NCI-H774 (cell line): Measurements from ENCODE around the gene DNAH7.
"Not testable (repeated sequence)": the region's sequence is repeated elsewhere in the genome, so short reads cannot be mapped to it uniquely, and the experiment has no call there.

Experiments
- DNase-seq: peaks from one replicate; lab custom pipeline; 2025; lab: John Stamatoyannopoulos, UW

The DNAH7 gene

DNA sequence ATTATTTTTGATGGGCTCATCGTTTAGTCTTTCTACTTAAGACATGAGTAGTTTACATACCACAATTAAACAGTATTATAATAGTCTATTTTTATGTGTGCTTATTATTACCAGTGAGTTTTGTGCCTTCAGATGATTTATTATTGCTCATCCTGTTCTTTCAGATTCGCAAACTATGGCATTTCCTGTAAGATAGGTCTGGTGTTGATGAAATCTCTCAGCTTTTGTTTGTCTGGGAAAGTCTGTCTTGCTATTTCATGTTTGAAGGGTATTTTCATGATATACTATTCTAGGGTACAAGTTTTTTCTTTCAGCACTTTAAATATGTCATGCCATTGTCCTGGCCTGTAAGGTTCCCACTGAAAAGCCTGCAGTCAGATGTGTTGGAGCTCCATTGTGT is 101.3 kb downstream of the DNAH7 start:
- DNase-seq: no peak

DNA sequence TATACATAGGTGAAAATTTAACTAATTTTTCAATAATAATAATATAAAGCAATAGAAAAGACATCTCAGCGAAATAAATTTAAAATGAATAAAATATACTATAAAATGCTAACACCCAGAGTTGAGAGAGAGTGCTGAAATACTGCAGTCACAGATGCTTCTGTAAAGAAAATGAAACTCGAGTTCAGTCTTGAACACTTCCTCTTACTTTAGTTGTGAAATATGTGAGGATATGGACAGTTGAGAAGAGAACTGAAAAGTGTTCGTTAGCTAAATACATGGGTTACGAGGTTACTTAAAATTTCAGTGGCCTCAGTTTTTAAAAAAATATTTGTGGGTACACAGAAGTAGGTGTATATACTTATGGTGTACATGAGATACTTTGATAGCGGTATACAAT is 106.8 kb downstream of the DNAH7 start:
- DNase-seq: no peak

DNA sequence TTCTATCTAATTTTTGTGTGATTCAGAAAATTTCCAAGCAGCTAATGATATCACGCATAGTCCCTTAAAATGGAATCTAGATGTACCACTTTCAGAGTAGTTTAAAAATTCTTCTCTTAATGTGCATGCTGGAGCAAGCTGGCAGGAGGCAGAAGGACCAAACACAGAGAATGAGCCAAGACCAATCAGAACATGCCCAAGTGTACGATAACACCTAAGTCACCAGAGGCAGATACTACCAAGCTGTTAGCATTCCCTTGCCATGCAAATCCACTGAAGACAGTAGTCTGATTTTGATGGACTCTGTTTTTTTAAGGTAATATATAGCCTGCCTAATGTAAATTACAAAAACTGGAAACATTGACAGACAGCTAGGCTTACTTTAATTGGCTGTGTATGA is 109.3 kb downstream of the DNAH7 start:
- DNase-seq: no peak

DNA sequence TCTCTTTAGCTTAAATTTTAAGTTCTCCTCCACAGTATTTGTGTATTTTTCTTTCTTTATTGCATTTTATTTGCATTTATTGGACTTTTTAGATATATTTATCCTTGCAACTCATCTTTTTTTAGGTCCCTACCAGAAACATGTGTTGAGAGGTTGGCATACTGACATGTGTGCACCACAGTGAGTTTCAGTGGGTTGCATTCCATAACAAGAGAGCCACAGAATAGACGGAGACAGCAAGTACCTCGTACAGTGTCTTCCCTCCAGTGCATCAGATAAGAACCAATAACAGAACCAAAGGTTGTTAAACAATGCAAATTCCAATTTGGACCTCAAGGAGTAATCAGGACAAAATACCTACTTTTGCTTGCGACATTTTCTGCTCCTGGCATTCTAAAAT is 111.9 kb downstream of the DNAH7 start:
- no peak for DNase-seq

DNA sequence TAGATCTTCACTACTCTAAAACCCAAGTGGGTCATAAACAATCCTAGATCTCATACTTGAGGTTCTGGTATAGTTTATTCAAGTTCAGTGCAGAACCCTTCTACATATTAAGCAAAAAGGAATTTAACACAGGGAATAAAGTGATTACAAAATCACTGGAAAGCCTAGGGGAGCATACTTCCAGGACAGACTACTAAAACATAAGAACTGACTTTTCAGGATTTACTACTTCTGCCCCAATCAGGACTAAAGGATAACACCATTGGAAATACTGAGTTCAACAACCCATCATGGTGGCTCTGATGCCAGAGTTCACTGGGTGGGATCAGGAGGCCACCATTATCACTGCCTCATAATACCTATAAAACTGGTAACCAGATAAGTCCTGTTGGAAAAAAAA is 123.6 kb downstream of the DNAH7 start:
- DNase-seq: no peak

DNA sequence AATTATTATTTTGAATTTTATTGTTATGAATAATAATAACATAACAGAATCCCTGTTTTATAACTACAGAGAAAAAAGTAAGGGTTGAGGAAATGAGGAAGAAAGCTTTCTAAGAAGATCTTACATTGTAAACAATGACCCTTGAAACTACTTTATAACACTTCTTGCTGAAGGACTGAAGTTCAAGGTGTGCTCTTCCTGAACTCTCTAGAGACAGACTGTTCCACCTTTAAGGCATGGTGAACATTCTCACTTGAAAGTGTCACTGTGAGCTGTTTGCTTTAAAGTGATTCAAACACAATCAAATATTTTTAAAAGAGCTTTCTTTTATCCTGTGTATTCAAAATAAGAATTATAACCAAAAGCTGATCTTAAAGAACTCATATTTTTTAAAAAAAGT is 131.5 kb downstream of the DNAH7 start:
- no peak for DNase-seq

DNA sequence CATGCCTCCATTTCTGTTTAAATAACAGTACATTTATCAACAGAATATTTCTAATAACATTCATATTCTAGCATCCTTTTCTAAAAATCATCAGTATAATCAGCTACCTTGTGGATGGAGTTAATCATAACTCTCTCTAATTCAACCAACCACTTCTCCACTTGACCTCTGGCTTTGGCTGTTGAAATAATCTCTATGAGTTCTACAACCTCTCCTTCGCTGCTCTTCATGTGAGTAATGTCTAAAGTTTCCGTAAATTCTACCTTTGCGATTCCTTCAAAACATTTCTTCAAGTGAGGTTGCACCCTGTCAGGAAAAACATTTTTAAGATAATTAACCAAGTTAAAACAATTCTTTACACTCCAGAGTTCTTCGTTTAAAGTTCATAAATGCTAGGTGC is 134.2 kb downstream of the DNAH7 start:
- no peak for DNase-seq

DNA sequence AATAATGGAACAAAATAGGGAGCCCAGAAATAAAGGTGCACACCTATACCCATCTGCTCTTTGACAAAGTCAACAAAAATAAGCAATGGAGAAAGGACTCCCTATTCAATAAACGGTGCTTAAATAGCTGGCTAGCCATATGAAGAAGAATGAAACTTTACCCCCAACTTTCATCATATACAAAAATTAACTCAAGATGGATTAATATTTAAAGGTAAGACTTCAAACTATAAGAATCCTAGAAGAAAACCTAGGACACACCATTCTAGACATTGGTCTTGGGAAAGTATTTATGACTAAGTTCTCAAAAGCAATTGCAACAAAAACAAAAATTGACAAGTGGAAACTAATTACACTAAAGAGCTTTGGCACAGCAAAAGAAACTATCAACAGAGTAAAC is 139.1 kb downstream of the DNAH7 start:
- no peak for DNase-seq

DNA sequence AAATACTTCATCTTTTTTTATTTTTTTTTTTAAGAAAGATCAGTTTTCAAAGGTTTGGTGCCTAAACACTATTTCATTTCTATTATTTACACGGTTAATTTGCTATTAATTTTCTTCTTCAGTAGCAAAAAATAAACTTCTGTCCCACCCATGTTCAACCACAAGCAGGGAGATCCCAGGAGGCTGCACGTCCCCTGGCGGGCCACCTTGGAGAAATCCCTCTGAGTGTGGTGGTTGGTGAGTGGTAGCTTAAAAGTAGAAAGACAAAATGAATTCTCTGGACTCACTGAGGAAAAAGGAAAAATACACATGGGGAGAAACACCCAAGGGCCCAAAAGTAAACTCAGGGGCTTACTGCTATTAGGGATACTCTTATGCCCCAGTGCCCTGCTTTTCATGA is 143.5 kb downstream of the DNAH7 start:
- no peak for DNase-seq

DNA sequence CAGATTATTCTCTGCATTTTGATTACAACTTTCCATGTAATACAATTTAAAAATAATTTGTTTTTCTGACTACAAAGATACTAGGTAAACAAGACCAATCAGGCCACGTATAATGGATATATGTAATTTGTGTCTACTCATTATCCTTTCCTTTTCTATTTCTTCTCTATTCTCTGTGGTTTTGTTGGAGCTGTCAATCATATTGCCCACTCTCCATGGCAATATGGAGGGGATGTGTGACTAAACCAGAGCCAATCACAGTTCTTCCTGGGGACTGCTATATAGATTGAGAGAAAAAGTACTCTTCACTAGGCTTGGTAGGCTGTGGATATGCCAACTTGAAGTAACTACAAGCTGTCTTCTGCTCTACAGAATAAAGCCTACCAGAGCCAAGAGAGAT is 144.7 kb downstream of the DNAH7 start:
- no peak for DNase-seq

DNA sequence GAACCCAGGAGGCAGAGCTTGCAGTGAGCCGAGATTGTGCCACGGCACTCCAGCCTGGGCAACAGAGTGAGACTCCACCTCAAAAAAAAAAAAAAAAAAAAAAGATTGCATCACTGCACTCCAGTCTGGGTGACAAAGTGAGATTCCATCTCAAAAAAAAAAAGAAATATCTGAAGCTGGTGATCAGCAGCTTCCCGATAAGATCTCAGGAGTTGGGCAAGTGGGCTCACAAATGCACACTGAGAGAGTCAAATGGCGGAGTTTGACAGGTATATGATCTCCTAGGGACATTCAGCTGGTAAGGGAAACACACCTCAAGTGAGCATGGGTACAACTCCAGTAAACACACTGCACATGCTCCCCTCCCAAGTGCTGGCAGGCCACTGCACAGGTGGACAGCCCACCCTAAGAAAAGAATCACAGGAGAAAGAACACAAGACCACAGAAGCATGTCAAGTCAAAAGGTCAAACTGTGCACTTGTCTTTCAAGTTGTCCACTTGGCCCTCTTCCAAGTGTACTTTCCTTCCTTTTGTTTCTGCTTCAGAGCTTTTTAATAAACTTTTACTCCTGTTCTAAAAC is 151.5 kb downstream of the DNAH7 start:
- DNase-seq: not testable (repeated sequence)

DNA sequence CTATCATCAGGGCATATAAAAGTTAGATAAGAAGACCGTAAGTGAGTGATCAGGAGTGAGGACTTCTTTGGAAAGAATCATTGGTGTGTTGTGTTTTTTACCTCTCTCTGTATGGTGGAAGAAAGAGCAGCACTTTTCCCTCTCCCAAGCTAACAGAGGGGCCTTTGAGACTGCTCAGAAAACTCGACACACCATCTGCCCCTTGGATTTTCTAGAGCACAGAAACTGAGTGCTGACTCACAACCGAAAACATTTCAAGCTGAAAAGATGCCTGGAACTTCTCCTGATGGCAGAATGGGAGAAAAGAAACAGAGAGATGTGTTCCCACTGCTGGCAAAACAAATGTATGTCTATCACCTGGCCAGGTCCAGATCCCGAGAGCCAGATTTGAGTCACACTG is 156.6 kb downstream of the DNAH7 start:
- no peak for DNase-seq

DNA sequence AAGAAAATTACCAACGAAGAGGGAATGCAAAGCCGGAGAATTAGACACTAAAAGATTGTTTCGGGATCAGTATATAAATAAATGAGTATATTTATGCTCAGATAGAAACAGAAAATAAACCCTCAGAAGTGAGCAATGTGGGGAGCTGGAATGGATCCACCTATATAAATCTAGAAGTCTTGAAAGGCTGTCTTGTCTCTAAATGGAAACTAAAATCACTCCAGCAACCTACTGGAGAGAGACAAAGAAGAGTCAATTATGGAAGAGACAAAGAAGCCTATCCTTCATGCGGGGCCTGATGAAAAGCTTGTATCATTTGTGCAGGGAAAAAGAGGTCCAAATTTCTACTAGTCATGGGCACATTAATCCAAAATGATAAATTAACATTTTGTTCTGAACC is 158.1 kb downstream of the DNAH7 start:
- no peak for DNase-seq

DNA sequence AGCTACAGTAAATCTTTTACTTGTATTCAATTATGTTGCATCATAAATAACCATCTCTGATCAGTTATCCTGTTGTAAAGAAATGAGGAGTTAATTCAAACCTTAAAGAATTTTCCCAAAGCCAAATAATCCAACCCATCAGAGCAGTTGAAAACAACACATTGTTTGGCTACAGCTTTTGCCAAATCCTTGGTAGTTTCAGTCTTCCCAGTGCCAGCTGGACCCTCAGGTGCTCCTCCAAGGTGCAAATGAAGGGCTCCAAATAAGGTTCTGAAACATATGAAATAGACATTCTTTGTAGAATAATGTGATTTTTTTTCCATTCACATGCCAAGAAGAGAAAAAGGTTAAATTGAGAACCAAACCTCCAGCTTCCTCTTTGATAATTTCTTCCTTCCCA is 158.7 kb downstream of the DNAH7 start:
- no peak for DNase-seq

DNA sequence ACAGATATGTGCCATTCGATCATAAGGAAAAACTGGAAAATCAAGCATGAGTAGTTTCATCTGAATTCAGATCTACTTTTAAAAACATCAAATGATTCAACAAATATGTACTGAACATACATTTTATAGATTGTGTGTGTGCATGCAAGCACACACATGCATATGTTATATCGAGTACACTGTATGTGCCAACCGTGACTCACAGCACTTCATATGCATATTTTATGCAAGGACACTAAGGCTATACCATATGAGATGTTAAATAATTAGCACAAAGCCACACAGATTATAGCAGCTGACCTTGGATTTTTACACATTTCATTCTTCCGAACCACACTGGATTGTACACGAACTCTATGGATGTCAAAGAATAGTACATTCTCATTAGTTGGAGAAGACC is 161.2 kb downstream of the DNAH7 start:
- no peak for DNase-seq

DNA sequence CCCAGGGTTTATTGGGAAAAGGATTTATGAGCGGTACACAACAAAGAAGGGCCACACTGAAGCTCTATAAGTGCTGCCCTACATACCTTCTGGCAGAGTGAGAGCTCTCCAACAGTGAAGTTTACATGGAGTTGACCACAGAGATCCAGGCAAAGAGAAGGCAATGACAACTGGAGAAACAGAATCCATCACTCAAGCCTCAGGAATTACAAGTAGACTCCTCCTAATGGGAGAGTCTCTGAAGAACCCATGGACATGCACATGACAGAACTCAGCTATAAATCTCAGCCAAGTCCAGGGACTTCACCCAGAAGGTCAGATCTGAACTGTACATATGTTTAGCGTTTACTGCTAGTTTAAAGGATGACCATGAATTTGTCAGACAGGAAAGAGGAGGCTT is 164.7 kb downstream of the DNAH7 start:
- no peak for DNase-seq

DNA sequence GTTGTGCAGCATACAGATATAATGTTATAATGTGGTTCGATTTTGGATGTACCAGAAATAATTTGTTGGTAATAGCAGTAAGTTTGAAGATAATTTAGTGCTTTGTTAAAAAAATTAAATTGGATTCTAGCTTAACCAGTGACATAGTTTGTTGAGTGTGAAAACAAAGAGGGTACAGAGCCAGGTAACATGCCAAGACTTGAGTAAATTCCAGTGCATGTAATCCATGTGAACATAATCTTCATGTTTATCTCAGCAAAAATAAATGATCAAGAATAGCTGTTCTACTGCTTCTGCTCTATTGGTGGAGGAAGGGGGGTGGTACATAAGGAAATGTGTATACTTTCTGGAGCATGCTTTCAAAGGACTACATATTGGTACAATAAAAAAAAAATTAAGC is 165.8 kb downstream of the DNAH7 start:
- DNase-seq: no peak

DNA sequence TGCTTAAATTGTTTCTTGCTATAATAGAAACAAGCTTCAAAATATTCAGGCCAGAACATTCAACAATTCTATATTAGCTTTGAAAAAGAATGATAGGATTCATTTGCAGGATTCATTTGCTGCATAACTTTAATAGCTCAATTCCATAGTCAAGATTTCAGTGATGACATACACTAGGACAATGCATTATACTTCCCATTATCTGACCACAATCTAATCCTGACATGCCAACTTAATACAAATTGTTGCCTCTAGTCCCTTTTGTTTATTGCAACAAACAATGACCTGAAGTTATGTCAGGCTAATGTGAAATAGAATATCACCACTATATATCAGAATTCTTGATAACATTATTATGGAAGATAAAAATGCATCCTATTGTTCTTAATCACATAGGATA is 169.4 kb downstream of the DNAH7 start:
- DNase-seq: no peak

DNA sequence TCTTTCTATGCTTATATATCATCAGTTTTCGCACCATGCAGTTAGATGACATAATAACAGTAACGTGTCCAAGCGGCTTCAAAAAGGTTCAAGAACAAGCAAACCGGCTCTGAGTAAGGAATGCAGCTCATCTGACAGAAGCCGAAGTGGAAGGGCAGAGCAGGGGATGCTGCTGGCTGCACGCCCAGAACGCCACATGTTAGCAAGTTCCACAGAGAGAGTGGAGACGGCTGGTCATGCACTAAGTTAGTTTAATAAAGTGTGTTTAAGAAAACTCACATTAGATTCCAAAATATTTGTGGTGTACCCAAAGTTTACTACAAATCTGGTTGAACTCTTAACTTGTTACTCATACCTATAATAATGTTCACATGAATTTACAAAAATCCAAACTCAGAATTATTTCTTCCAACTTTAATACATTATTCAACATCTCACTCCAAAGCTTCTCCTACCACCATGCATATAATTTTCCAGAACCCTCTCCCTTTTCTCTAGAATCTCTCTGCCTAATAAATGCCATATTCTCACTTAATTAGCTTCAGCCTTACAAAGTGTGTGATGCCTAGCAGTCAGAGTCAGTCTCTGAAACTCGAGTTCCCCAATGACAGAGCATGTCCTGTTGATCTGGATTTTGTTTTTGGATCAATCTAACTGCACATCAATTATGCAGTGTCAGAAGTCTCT is 170.0 kb downstream of the DNAH7 start:
- no peak for DNase-seq

DNA sequence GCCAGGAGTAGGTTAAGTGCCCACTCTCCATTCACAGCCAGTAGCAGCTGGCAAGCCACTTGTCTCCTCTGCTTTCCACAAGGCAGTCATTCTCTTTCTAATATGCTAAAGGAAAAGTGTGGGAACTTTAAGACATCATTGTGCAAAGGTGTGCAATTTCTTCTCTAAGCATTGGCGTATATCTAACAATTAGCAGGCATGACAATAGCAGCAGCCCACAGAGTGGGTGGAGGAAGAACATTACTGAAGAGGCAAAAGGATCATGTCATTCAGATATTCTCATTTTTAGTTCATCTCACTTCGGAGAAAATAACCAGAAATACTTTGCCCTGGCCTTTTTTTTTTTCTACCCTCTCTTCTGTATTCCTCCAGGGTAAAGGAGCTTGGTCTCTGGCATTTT is 177.6 kb downstream of the DNAH7 start:
- no peak for DNase-seq

DNA sequence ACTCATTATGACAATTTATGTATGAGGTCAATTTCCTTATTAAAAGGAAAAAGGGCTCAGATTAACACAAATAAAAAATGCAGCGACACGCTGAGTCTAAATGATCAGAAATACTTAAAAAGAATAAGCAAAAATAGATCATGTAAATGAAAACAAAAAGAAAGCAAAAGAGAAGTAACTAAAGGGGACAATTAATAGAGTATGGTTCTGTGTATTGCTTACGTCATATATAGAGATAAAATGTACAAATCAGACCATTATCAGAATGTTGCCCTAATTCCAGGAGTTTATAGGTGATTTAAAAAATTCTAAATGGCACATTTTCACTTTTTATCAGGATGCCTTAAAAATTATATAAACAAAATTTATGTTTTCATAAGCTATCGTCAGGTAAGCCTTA is 189.5 kb downstream of the DNAH7 start:
- no peak for DNase-seq

DNA sequence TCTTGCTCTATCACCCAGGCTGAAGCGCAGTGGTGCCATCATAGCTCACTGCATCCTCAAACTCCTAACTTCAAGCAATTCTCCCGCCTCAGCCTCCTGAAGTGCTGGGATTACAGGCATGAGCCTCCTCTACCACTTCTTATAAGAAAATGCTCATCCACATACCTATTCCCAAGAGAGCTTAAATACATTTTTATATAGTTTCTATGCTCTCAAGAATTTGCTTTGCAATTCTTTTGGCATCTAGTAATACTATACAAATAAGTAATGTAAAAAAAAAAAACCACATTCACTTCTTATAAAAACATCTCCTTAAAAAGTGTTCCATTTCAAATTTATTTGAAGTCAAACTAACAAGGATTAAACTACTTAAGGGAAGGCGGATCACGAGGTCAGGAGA is 197.3 kb downstream of the DNAH7 start:
- no peak for DNase-seq

DNA sequence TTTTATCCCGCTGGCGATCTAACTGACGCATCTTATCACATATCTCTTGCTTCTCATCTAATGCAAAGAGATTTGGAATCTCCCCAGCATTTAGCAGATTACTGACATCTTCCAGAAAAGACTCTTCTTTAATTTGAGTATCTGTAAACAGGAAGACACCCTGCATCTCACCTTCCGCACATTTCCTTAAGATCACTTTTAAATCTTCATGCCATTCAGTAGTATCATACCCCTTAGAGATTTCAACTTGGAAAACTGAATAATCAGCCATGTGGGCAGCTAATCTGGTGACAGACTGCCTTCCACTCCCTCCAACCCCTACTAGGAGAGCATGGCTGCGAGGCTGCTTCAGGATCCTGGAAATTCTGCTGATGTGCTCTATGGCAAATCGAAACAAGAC is 204.3 kb downstream of the DNAH7 start:
- DNase-seq: no peak

DNA sequence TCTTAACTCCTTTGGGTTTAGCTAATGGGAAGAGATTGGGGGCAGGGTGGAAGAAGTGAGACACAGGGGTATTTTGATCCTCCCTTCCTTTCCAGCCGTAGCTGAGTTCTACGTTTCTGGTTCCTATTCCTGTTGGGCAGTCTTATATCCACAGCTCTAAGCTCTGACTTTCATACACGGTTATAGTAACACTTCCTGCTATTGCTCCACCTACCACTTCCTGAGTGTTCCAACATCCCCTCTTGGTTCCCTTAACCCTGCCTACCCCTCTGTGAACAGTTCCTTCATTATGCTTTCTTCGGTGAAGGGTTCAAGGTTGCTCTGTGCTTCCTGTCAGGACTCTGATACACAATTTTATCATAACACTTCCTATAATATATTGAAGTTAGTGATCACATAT is 205.1 kb downstream of the DNAH7 start:
- DNase-seq: no peak
